ENCODE measurements around the gene HERC2. TPM values are rescaled to one million over a fixed set of nuclear protein-coding genes. Genes with fewer than 3 reads are reported as not detected.

HERC2 gene
- total and polyA plus RNA-seq, 2 of the 13 experiments (the other 11 are each of a cell fraction or from before 2014, with no cell fraction given), result 17.6 to 24.8 TPM

DNA sequence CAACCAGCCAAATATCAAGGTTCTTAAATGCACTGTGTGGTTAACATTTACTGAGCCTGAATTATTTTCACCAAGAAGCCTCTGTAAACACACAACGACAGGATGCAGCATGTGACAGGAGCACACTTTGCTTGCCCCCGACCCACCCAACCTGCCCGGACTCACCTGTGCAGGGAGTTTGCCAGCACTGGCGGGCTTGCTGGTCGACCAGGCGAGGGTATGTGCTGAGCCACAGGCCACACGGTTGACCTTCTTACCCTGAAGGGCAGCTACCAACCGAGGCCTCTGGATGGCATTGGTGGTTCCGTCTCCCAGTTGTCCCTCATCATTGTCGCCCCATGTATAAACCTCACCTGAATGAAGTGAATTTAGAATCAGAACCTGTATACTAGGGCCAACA lies 197.1 kb downstream of the HERC2 start:
- ATAC-seq (no peak), DNase-seq (ENCODE audit: low spot score) (no peak), FAIRE-seq (no peak)
- H3K4me1 ChIP-seq (ENCODE audit: insufficient read depth, low read length), result no peaks in the 10 kb centered on the region
- no peaks in the 10 kb centered on the region; the same call in 1 of the 2 replicates for H4K20me1 ChIP-seq (ENCODE audit: insufficient read depth, low read length)
- ChIA-PET POLR2A (no interaction called here), CTCF (ENCODE audit: low intra/inter-chr PET ratio, low total read pairs) (no interaction called here)
- no TSS peak for BruUV-seq (replicated peaks)
- no peak overlapping the region for H3K27ac ChIP-seq (ENCODE audit: extremely low read length, insufficient read depth, low read length)
- H3K27me3 ChIP-seq (ENCODE audit: control insufficient read depth in 1 of 2, insufficient read depth in 2 of 2, low read length in 2 of 2), result no peaks in the 10 kb centered on the region
- intact Hi-C loops (cut with micrococcal nuclease; ENCODE audit: unreplicated experiment), result no loop called here
- no peaks in the 10 kb centered on the region for H3K79me2 ChIP-seq (ENCODE audit: insufficient read depth, low read length)
- no peak overlapping the region for H2AFZ ChIP-seq (ENCODE audit: low read length)
- no peak overlapping the region for H3K4me2 ChIP-seq (ENCODE audit: low read depth, low read length)
- peaks cover 10 to 51% of the 10 kb centered on the region in 2 experiments; a peak in 4 of 5 replicates for H3K36me3 ChIP-seq (replicated peaks in 1 of 2; ENCODE audit: control insufficient read depth in 1 of 2, insufficient read depth in 2 of 2, low read length in 2 of 2)
- in situ Hi-C loops (cut with HindIII; ENCODE audit: extremely low pct_ligation_motif_present, low pct_unique_long_range_greater_than_20kb), result no loop called here
- WGBS (ENCODE audit: low lambda C conversion rate), result 96% methylated on average over 10 of the region's 10 CpGs
- TF ChIP-seq ZNF572 (CRISPR knock-in tag; IDR thresholded peaks at IDR 0.05) (no peak), GZF1 (CRISPR knock-in tag; IDR thresholded peaks at IDR 0.05) (no peak), HNF4G (IDR thresholded peaks at IDR 0.05; ENCODE audit: borderline replicate concordance, low read depth, low read length) (no peak), HNF4G (CRISPR knock-in tag; IDR thresholded peaks at IDR 0.05; ENCODE audit: borderline replicate concordance, low read depth) (no peak), IKZF5 (CRISPR knock-in tag; IDR thresholded peaks at IDR 0.05) (no peak), ARHGAP35 (CRISPR knock-in tag; IDR thresholded peaks at IDR 0.05; ENCODE audit: borderline replicate concordance) (no peak), SSRP1 (CRISPR knock-in tag; IDR thresholded peaks at IDR 0.05) (no peak), ZIK1 (CRISPR knock-in tag; IDR thresholded peaks at IDR 0.05; ENCODE audit: borderline replicate concordance, low read depth) (no peak), FOSL2 (CRISPR knock-in tag; IDR thresholded peaks at IDR 0.05) (no peak), ZNF552 (CRISPR knock-in tag; IDR thresholded peaks at IDR 0.05; ENCODE audit: borderline replicate concordance) (no peak), KDM1A (CRISPR knock-in tag; IDR thresholded peaks at IDR 0.05) (no peak)
- TF ChIP-seq, protein P1, sequence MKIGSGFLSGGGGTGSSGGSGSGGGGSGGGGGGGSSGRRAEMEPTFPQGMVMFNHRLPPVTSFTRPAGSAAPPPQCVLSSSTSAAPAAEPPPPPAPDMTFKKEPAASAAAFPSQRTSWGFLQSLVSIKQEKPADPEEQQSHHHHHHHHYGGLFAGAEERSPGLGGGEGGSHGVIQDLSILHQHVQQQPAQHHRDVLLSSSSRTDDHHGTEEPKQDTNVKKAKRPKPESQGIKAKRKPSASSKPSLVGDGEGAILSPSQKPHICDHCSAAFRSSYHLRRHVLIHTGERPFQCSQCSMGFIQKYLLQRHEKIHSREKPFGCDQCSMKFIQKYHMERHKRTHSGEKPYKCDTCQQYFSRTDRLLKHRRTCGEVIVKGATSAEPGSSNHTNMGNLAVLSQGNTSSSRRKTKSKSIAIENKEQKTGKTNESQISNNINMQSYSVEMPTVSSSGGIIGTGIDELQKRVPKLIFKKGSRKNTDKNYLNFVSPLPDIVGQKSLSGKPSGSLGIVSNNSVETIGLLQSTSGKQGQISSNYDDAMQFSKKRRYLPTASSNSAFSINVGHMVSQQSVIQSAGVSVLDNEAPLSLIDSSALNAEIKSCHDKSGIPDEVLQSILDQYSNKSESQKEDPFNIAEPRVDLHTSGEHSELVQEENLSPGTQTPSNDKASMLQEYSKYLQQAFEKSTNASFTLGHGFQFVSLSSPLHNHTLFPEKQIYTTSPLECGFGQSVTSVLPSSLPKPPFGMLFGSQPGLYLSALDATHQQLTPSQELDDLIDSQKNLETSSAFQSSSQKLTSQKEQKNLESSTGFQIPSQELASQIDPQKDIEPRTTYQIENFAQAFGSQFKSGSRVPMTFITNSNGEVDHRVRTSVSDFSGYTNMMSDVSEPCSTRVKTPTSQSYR (CRISPR knock-in tag; IDR thresholded peaks at IDR 0.05; ENCODE audit: borderline replicate concordance), result no peak
- TF ChIP-seq, protein P2, sequence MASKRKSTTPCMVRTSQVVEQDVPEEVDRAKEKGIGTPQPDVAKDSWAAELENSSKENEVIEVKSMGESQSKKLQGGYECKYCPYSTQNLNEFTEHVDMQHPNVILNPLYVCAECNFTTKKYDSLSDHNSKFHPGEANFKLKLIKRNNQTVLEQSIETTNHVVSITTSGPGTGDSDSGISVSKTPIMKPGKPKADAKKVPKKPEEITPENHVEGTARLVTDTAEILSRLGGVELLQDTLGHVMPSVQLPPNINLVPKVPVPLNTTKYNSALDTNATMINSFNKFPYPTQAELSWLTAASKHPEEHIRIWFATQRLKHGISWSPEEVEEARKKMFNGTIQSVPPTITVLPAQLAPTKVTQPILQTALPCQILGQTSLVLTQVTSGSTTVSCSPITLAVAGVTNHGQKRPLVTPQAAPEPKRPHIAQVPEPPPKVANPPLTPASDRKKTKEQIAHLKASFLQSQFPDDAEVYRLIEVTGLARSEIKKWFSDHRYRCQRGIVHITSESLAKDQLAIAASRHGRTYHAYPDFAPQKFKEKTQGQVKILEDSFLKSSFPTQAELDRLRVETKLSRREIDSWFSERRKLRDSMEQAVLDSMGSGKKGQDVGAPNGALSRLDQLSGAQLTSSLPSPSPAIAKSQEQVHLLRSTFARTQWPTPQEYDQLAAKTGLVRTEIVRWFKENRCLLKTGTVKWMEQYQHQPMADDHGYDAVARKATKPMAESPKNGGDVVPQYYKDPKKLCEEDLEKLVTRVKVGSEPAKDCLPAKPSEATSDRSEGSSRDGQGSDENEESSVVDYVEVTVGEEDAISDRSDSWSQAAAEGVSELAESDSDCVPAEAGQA (IDR thresholded peaks at IDR 0.05; ENCODE audit: low read depth), result no peak
- TF ChIP-seq, protein P2 (CRISPR knock-in tag; IDR thresholded peaks at IDR 0.05; ENCODE audit: borderline replicate concordance), result no peak
- no peak overlapping the region for H3K9ac ChIP-seq (ENCODE audit: insufficient read depth, low read depth, low read length)
- H3K9me3 ChIP-seq (ENCODE audit: low read length), result no peaks in the 10 kb centered on the region
- H3K4me3 ChIP-seq (replicated peaks in 1 of 3; ENCODE audit: insufficient read depth in 1 of 3, low read depth in 2 of 3, low read length in 3 of 3), result no peak overlapping the region

Data from HepG2 (cell line).